Gastrocnemius medialis (tissue), 4 donors: Measurements from ENCODE around the gene SMG5.

ENCODE experiments used
- POLR2A ChIP-seq, 2 donors: fragments of 450-650 bp; IDR thresholded peaks; one replicate each; pipeline ENCODE4 v1.6.1; 2017; ENCODE audit warnings: antibody characterized with exemption in 2 of 2, mild to moderate bottlenecking in 2 of 2, moderate library complexity in 2 of 2
- TF ChIP-seq, protein P1 (sequence below), 5 experiments: fragments of 450-650 bp in 3 of 5; fragments of 200-600 bp in 2 of 5; sonication (generic) in 2 of 5; IDR thresholded peaks in 4 of 5; conservative IDR thresholded peaks in 1 of 5; 1 replicate in 4 of 5; 2 replicates in 1 of 5; pipeline ENCODE4 v1.5.1; 2016 to 2019; ENCODE audit warnings: antibody characterized with exemption in 5 of 5, mild to moderate bottlenecking in 3 of 5, moderate library complexity in 3 of 5

DNA sequence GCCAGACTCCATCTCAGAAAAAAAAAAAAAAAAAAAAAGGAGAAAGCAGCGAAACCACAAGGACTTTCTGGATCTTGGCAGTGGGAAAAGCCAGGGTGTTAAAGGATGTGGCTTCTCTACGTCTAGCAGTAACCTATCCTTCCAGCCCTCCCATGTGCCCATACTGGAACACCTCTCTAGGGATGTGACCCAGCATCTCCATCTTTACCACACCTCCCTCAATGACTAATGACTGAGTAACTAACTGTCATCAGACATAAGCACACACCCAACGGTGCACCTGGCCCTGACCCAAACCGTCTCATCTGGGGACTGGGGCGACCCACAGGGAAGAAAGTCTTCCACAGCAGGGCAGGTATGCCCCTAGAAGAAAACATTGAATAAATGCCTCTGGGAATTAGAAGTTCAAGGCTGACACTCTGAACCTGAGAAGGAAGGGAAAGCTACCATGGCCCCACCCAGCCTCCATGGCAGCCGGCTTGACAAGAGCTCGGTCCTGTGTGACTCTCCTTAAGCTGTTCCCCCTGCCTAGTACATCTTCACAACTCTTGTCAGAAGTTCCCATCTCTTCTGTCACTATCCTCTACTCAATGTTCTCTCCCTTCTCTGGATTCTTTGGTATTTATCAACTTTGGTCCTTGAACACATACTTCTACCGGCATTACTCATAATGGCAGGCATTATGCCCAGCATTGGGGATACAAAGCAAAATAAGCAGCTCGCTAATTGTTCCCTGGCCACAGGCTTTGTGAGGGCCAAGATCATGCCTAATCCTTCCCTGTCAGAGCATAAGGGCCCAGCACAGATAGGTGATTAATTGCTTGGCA, 20.0 kb downstream of the SMG5 start:
- TF ChIP-seq, protein P1, sequence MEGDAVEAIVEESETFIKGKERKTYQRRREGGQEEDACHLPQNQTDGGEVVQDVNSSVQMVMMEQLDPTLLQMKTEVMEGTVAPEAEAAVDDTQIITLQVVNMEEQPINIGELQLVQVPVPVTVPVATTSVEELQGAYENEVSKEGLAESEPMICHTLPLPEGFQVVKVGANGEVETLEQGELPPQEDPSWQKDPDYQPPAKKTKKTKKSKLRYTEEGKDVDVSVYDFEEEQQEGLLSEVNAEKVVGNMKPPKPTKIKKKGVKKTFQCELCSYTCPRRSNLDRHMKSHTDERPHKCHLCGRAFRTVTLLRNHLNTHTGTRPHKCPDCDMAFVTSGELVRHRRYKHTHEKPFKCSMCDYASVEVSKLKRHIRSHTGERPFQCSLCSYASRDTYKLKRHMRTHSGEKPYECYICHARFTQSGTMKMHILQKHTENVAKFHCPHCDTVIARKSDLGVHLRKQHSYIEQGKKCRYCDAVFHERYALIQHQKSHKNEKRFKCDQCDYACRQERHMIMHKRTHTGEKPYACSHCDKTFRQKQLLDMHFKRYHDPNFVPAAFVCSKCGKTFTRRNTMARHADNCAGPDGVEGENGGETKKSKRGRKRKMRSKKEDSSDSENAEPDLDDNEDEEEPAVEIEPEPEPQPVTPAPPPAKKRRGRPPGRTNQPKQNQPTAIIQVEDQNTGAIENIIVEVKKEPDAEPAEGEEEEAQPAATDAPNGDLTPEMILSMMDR (IDR thresholded peaks at IDR 0.05 in 4 of 5, conservative IDR thresholded peaks at IDR 0.05 in 1 of 5) = no peak
- TF ChIP-seq POLR2A (IDR thresholded peaks at IDR 0.05) = no peak
